Transverse colon (tissue), 4 donors: Measurements from ENCODE around the gene ITGB8. TPM values are rescaled to one million over a fixed set of nuclear protein-coding genes. Genes with fewer than 3 reads are reported as not detected.

Experiments used
- DNase-seq: peaks from one replicate; pipeline ENCODE4 v3.0.0-alpha.2; 2019
- H3K27ac ChIP-seq, 4 donors: fragments of 200-600 bp; sonication (generic); 2 replicates each; pipeline ENCODE4 v1.5.1; 2016 to 2018; ENCODE audit warnings: inconsistent platforms in 4 of 4
- H3K27me3 ChIP-seq: fragments of 200-600 bp; sonication (generic); 2 replicates; pipeline ENCODE4 v1.5.1; 2017; ENCODE audit warnings: inconsistent platforms
- H3K36me3 ChIP-seq, 4 donors: fragments of 200-600 bp; sonication (generic); 2 replicates each; pipeline ENCODE4 v1.5.1; 2017 to 2019; ENCODE audit warnings: inconsistent platforms in 4 of 4
- H3K4me1 ChIP-seq, 4 donors: fragments of 200-600 bp; sonication (generic); 2 replicates each; pipeline ENCODE4 v1.5.1; 2017 to 2020; ENCODE audit warnings: inconsistent platforms in 4 of 4
- H3K4me3 ChIP-seq, 4 donors: fragments of 200-600 bp; sonication (generic); 1 replicate in 1 of 4; 2 replicates in 3 of 4; pipeline versions ENCODE4 v1.5.1 to v1.6.1; 2017 to 2019; ENCODE audit warnings: inconsistent platforms in 4 of 4
- H3K9me3 ChIP-seq, 2 donors: fragments of 200-600 bp; sonication (generic); 2 replicates each; pipeline ENCODE4 v1.5.1; 2017 to 2019; ENCODE audit warnings: inconsistent platforms in 2 of 2
- EP300 ChIP-seq: sonication (generic); formaldehyde crosslinking; IDR thresholded peaks from one replicate; pipeline ENCODE4 v1.6.1; 2017; ENCODE audit warnings: antibody characterized with exemption, low read depth
- POLR2A ChIP-seq: fragments of 450-650 bp; IDR thresholded peaks from one replicate; pipeline ENCODE4 v1.6.1; 2016; ENCODE audit warnings: antibody characterized with exemption, mild to moderate bottlenecking, moderate library complexity
- POLR2AphosphoS5 ChIP-seq, 3 donors: sonication (generic); formaldehyde crosslinking; IDR thresholded peaks; one replicate each; pipeline ENCODE4 v1.6.1; 2016; ENCODE audit warnings: antibody characterized with exemption in 3 of 3
- WGBS, 2 donors: methylation state at CpG; one replicate each; pipeline ENCODE4 v1.1.5; 2018; ENCODE audit warnings: low coverage in 1 of 2; 5-methylcytosine and 5-hydroxymethylcytosine counted together
- in situ Hi-C, 4 donors: fragments of 200-750 bp; cut with MboI; loops; one replicate each; pipeline versions ENCODE4 v1.15.0 to v1.15.1; 2017; ENCODE audit warnings: low sequenced_read_pairs in 3 of 4, low pct_ligation_motif_present in 1 of 4, low pct_unique_long_range_greater_than_20kb in 1 of 4
- intact Hi-C: fragments of 100-400 bp; cut with DNase I; formaldehyde crosslinking; loops from one replicate; pipeline ENCODE4 v1.15.1; 2023; ENCODE audit warnings: low total_unique reads
- total RNA-seq, 4 donors: library from RNA; depleted of rRNA; stranded (reverse); fragments of >200 nt; gene quantifications; one replicate each; pipeline ENCODE4 v1.1.0, GENCODE V29; 2016
- TF ChIP-seq, protein P1 (sequence below), 5 experiments: fragments of 200-600 bp in 3 of 5; fragments of 450-650 bp in 2 of 5; sonication (generic) in 3 of 5; IDR thresholded peaks; 1 replicate in 2 of 5; 2 replicates in 3 of 5; pipeline ENCODE4 v1.5.1; 2016 to 2017; ENCODE audit warnings: antibody characterized with exemption in 5 of 5, inconsistent platforms in 3 of 5, mild to moderate bottlenecking in 2 of 5, moderate library complexity in 1 of 5

ITGB8 gene
- total RNA-seq, 4 donors from 2014 or later = 3.0 to 14.0 (median 8.6) TPM

GRCh38 chr7:20307901-20308300, 22.8 kb upstream of the ITGB8 start:
- H3K4me3 ChIP-seq = no peak overlapping the region
- in situ Hi-C loops (loop anchor here in 3 of 4 donors (25.0 kb wide), 3 partner anchors 146 to 596 kb away; partner anchors contain the start of gene POLR1F (in 1 of the 3)), intact Hi-C loops (no loop called here)
- no peaks in the 10 kb centered on the region for H3K27me3 ChIP-seq
- no peak overlapping the region for H3K27ac ChIP-seq
- WGBS, 2 donors = 64 to 71% methylated on average over 5 to 7 of the region's 7 CpGs
- no peaks in the 10 kb centered on the region for H3K36me3 ChIP-seq
- no peak for DNase-seq
- TF ChIP-seq, protein P1, sequence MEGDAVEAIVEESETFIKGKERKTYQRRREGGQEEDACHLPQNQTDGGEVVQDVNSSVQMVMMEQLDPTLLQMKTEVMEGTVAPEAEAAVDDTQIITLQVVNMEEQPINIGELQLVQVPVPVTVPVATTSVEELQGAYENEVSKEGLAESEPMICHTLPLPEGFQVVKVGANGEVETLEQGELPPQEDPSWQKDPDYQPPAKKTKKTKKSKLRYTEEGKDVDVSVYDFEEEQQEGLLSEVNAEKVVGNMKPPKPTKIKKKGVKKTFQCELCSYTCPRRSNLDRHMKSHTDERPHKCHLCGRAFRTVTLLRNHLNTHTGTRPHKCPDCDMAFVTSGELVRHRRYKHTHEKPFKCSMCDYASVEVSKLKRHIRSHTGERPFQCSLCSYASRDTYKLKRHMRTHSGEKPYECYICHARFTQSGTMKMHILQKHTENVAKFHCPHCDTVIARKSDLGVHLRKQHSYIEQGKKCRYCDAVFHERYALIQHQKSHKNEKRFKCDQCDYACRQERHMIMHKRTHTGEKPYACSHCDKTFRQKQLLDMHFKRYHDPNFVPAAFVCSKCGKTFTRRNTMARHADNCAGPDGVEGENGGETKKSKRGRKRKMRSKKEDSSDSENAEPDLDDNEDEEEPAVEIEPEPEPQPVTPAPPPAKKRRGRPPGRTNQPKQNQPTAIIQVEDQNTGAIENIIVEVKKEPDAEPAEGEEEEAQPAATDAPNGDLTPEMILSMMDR (IDR thresholded peaks at IDR 0.05) = no peak
- TF ChIP-seq POLR2A (no peak), EP300 (no peak), POLR2AphosphoS5 (IDR thresholded peaks at IDR 0.05) (no peak)
- peaks cover 0 to 40% (median 9%) of the 10 kb centered on the region in 4 donors for H3K4me1 ChIP-seq
- no peaks in the 10 kb centered on the region for H3K9me3 ChIP-seq

- 76 to 89% methylated on average over 3 of the region's 3 CpGs for WGBS, 2 donors
- TF ChIP-seq, protein P1 (IDR thresholded peaks at IDR 0.05) = no peak
- TF ChIP-seq POLR2AphosphoS5 (IDR thresholded peaks at IDR 0.05) (no peak), POLR2A (no peak), EP300 (no peak)
- H3K36me3 ChIP-seq = no peaks in the 10 kb centered on the region
- H3K27ac ChIP-seq = no peak overlapping the region
- in situ Hi-C loops (loop anchor here in 3 of 4 donors (10.0 to 25.0 kb wide), 4 partner anchors 148 to 598 kb away; partner anchors contain the start of gene POLR1F (in 1 of the 3)), intact Hi-C loops (no loop called here)
- H3K4me3 ChIP-seq = no peak overlapping the region
- no peaks in the 10 kb centered on the region for H3K27me3 ChIP-seq
- no peak for DNase-seq
- H3K4me1 ChIP-seq = peaks cover 0 to 22% (median 0%) of the 10 kb centered on the region in 4 donors
- no peaks in the 10 kb centered on the region for H3K9me3 ChIP-seq
Observed at GRCh38 chr7:20310301-20310700, 20.4 kb upstream of the ITGB8 start.

- TF ChIP-seq POLR2AphosphoS5 (IDR thresholded peaks at IDR 0.05) (no peak), POLR2A (no peak), EP300 (no peak)
- TF ChIP-seq, protein P1 (IDR thresholded peaks at IDR 0.05) = peak; percentile 38 to 65 (median 47)
- H3K4me3 ChIP-seq = no peak overlapping the region
- WGBS, 2 donors = 38 to 45% methylated on average over 3 of the region's 3 CpGs
- intact Hi-C loops (no loop called here), in situ Hi-C loops (loop anchor here in 3 of 4 donors (10.0 to 25.0 kb wide), 4 partner anchors 149 to 599 kb away; partner anchors contain the start of gene POLR1F (in 1 of the 3))
- no peaks in the 10 kb centered on the region for H3K9me3 ChIP-seq
- H3K27me3 ChIP-seq = no peaks in the 10 kb centered on the region
- no peak for DNase-seq
- peaks cover 0 to 22% (median 0%) of the 10 kb centered on the region in 4 donors for H3K4me1 ChIP-seq
- no peak overlapping the region for H3K27ac ChIP-seq
- H3K36me3 ChIP-seq = no peaks in the 10 kb centered on the region
Observed at GRCh38 chr7:20310963-20311742, 19.5 kb upstream of the ITGB8 start.

GRCh38 chr7:20311743-20312042, 19.0 kb upstream of the ITGB8 start:
- in situ Hi-C loops (loop anchor here in 3 of 4 donors (10.0 to 25.0 kb wide), 4 partner anchors 149 to 599 kb away; partner anchors contain the start of gene POLR1F (in 1 of the 3)), intact Hi-C loops (no loop called here)
- 86 to 90% methylated on average over 2 of the region's 2 CpGs for WGBS, 2 donors
- H3K9me3 ChIP-seq = no peaks in the 10 kb centered on the region
- no peaks in the 10 kb centered on the region for H3K27me3 ChIP-seq
- H3K27ac ChIP-seq = no peak overlapping the region
- no peak for DNase-seq
- H3K4me3 ChIP-seq = no peak overlapping the region
- peaks cover 0 to 20% (median 0%) of the 10 kb centered on the region in 4 donors for H3K4me1 ChIP-seq
- no peaks in the 10 kb centered on the region for H3K36me3 ChIP-seq
- TF ChIP-seq, protein P1 (IDR thresholded peaks at IDR 0.05) = no peak
- TF ChIP-seq EP300 (no peak), POLR2A (no peak), POLR2AphosphoS5 (IDR thresholded peaks at IDR 0.05) (no peak)
